Activated T-cell treated with anti-CD3 and anti-CD28 coated beads, Interleukin-2, amount 50 U/mL, for 4 hours (primary cell): Measurements from ENCODE around the gene MMP8. TPM values are rescaled to one million over a fixed set of nuclear protein-coding genes. Genes with fewer than 3 reads are reported as not detected.

ENCODE experiments used
- ATAC-seq, 2 donors: fragments of 200-7000 bp; cut with Tn5 transposase; one replicate each; pipeline ENCODE4 v1.10.0; 2021
- DNase-seq: peaks from one replicate; pipeline ENCODE4 v3.0.0-alpha.2; 2020
- H3K27me3 Mint-ChIP-seq: one replicate; pipeline ENCODE4 v1.8.0; 2021; ENCODE audit warnings: low read depth, mixed read lengths
- H3K36me3 Mint-ChIP-seq: one replicate; pipeline ENCODE4 v1.8.0; 2022; ENCODE audit warnings: mixed read lengths; ENCODE audit not compliant: insufficient read depth
- H3K4me1 Mint-ChIP-seq: one replicate; pipeline ENCODE4 v1.8.0; 2021; ENCODE audit warnings: low read depth, mixed read lengths
- H3K4me3 Mint-ChIP-seq: one replicate; pipeline ENCODE4 v1.8.0; 2021; ENCODE audit warnings: mild to moderate bottlenecking, moderate library complexity, mixed read lengths
- H3K9me3 Mint-ChIP-seq: one replicate; pipeline ENCODE4 v1.8.0; 2021; ENCODE audit warnings: mixed read lengths
- total RNA-seq, 3 donors: library from RNA; stranded (reverse); gene quantifications; one replicate each; pipeline ENCODE4 v1.2.1, GENCODE V29; 2021

MMP8 gene, protein sequence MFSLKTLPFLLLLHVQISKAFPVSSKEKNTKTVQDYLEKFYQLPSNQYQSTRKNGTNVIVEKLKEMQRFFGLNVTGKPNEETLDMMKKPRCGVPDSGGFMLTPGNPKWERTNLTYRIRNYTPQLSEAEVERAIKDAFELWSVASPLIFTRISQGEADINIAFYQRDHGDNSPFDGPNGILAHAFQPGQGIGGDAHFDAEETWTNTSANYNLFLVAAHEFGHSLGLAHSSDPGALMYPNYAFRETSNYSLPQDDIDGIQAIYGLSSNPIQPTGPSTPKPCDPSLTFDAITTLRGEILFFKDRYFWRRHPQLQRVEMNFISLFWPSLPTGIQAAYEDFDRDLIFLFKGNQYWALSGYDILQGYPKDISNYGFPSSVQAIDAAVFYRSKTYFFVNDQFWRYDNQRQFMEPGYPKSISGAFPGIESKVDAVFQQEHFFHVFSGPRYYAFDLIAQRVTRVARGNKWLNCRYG
- not detected for total RNA-seq

- Mint-ChIP-seq H3K4me1 (no peaks in the 10 kb centered on the region), H3K9me3 (peaks cover 3% of the 10 kb centered on the region), H3K27me3 (peaks cover 3% of the 10 kb centered on the region), H3K4me3 (no peak within 1 kb of the TSS), H3K36me3 (no peaks in the 10 kb centered on the region)
- ATAC-seq (no peak), DNase-seq (no peak)
Observed at GRCh38 chr11:102724904-102725500, at the start of gene MMP8. Gene MMP8, minus strand, starts transcription at chr11:102724954. Its CDS starts 99 bp downstream, at chr11:102724855.

- no peaks in the 10 kb centered on the region for H3K36me3 Mint-ChIP-seq
- no peaks in the 10 kb centered on the region for H3K4me1 Mint-ChIP-seq
- ATAC-seq (no peak), DNase-seq (no peak)
- peaks cover 3% of the 10 kb centered on the region for H3K27me3 Mint-ChIP-seq
- H3K4me3 Mint-ChIP-seq, result no peak overlapping the region
- H3K9me3 Mint-ChIP-seq, result no peaks in the 10 kb centered on the region
Observed at GRCh38 chr11:102773386-102773785, 48.6 kb upstream of the MMP8 start.

- no peaks in the 10 kb centered on the region for H3K4me1 Mint-ChIP-seq
- DNase-seq (no peak), ATAC-seq (no peak)
- no peaks in the 10 kb centered on the region for H3K36me3 Mint-ChIP-seq
- no peaks in the 10 kb centered on the region for H3K9me3 Mint-ChIP-seq
- H3K4me3 Mint-ChIP-seq, result no peak overlapping the region
- peaks cover 10% of the 10 kb centered on the region for H3K27me3 Mint-ChIP-seq
Observed at GRCh38 chr11:102771351-102771750, 46.6 kb upstream of the MMP8 start.

GRCh38 chr11:102770191-102770590 lies 45.4 kb upstream of the MMP8 start:
- H3K4me1 Mint-ChIP-seq, result no peaks in the 10 kb centered on the region
- no peaks in the 10 kb centered on the region for H3K9me3 Mint-ChIP-seq
- no peaks in the 10 kb centered on the region for H3K36me3 Mint-ChIP-seq
- H3K4me3 Mint-ChIP-seq, result no peak overlapping the region
- DNase-seq (no peak), ATAC-seq (no peak)
- peaks cover 10% of the 10 kb centered on the region for H3K27me3 Mint-ChIP-seq

DNA sequence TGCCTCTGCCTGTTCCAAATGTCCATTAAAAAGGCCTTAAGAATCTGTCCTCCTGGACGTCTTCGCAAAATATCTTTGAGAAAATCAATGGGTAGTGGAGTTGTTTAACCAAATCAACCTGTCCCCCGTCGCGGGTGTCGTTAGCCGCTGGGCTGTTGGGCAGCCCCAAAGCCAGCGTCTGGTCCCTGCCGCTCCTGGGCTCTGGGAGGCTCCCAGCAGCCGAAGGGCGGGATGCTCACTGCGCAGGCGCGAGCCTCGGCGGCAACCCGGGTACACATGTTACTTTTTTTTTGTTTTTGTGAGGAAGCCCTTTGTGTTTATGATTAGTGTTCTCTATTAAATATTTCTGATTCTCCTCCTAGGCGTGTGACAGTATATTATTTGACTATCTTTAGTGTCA lies 43.0 kb upstream of the MMP8 start:
- H3K4me1 Mint-ChIP-seq, result no peaks in the 10 kb centered on the region
- H3K27me3 Mint-ChIP-seq, result peaks cover 12% of the 10 kb centered on the region
- H3K4me3 Mint-ChIP-seq, result no peak overlapping the region
- ATAC-seq (no peak), DNase-seq (no peak)
- H3K36me3 Mint-ChIP-seq, result no peaks in the 10 kb centered on the region
- no peaks in the 10 kb centered on the region for H3K9me3 Mint-ChIP-seq

DNA sequence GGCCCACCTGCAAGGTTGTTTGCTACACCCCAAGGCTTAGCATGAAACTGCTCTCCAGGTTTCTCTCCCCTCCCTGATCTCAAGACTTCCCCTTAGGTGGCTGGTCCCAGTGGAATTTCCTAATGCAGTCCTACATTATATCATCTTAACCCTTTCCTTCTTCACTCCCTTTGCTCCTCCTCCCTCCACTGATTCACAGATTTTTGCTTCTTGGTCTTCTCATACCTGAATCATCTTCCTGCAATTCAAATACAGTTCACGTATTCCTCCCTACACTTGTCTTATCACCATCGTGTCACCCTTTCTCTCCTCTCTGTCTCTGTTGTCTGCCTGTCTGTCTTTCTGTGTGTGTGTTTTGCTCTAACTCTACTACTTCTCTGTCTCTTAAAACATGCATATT lies 38.7 kb upstream of the MMP8 start:
- H3K36me3 Mint-ChIP-seq, result no peaks in the 10 kb centered on the region
- DNase-seq (no peak), ATAC-seq (no peak)
- peaks cover 12% of the 10 kb centered on the region for H3K27me3 Mint-ChIP-seq
- H3K9me3 Mint-ChIP-seq, result no peaks in the 10 kb centered on the region
- no peak overlapping the region for H3K4me3 Mint-ChIP-seq
- H3K4me1 Mint-ChIP-seq, result no peaks in the 10 kb centered on the region

GRCh38 chr11:102762361-102762767 lies 37.6 kb upstream of the MMP8 start:
- ATAC-seq (no peak), DNase-seq (no peak)
- no peaks in the 10 kb centered on the region for H3K36me3 Mint-ChIP-seq
- H3K4me3 Mint-ChIP-seq, result no peak overlapping the region
- H3K9me3 Mint-ChIP-seq, result no peaks in the 10 kb centered on the region
- H3K4me1 Mint-ChIP-seq, result no peaks in the 10 kb centered on the region
- H3K27me3 Mint-ChIP-seq, result peaks cover 6% of the 10 kb centered on the region

GRCh38 chr11:102761646-102762238 lies 37.0 kb upstream of the MMP8 start:
- H3K4me1 Mint-ChIP-seq, result no peaks in the 10 kb centered on the region
- ATAC-seq, result no peak
- H3K36me3 Mint-ChIP-seq, result no peaks in the 10 kb centered on the region

DNA sequence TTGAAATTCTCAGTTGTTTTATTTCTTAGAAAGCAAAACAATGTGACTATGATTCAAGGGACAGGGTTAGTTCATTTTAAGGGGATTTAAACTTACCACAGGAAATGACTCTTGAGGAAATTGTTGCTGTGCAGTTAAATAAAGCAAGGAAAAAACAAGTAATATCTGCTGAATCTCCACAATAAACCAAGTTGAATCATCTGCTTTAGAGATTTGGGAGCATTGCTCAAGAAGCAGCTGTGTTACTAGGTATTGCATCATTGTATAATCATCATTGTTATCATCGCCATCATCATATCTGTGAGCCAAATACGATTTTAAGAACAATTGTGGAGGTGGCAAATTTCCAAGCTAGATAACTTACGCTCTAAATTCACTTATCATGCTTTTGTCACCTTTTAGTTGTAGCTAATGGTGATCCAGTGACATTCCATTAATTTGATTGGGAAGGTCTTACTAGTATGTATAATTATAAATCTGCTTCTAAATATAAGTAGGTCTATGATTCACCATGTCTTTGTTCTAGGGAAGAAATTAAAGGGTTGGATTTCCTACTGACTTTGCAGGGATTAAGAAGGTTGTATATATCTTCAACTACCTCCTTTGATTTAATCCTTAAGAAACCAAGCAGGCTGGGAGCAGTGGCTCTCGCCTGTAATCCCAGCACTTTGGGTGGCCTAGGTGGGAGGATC lies 35.7 kb upstream of the MMP8 start:
- H3K4me3 Mint-ChIP-seq, result no peak overlapping the region
- H3K27me3 Mint-ChIP-seq, result peaks cover 17% of the 10 kb centered on the region
- DNase-seq (no peak), ATAC-seq (peak in 1 of 2 donors; percentile 10)
- H3K36me3 Mint-ChIP-seq, result no peaks in the 10 kb centered on the region
- no peaks in the 10 kb centered on the region for H3K4me1 Mint-ChIP-seq
- H3K9me3 Mint-ChIP-seq, result no peaks in the 10 kb centered on the region

More at GRCh38 chr11:102761646-102762238, 37.0 kb upstream of the MMP8 start:
- H3K9me3 Mint-ChIP-seq, result no peaks in the 10 kb centered on the region
- no peak overlapping the region for H3K4me3 Mint-ChIP-seq
- peaks cover 10% of the 10 kb centered on the region for H3K27me3 Mint-ChIP-seq
- DNase-seq, result no peak

- no peaks in the 10 kb centered on the region for H3K4me1 Mint-ChIP-seq
- ATAC-seq (no peak), DNase-seq (no peak)
- no peaks in the 10 kb centered on the region for H3K36me3 Mint-ChIP-seq
- H3K27me3 Mint-ChIP-seq, result peaks cover 19% of the 10 kb centered on the region
- H3K4me3 Mint-ChIP-seq, result no peak overlapping the region
- H3K9me3 Mint-ChIP-seq, result no peaks in the 10 kb centered on the region
Observed at GRCh38 chr11:102757823-102758549, 33.2 kb upstream of the MMP8 start.

DNA sequence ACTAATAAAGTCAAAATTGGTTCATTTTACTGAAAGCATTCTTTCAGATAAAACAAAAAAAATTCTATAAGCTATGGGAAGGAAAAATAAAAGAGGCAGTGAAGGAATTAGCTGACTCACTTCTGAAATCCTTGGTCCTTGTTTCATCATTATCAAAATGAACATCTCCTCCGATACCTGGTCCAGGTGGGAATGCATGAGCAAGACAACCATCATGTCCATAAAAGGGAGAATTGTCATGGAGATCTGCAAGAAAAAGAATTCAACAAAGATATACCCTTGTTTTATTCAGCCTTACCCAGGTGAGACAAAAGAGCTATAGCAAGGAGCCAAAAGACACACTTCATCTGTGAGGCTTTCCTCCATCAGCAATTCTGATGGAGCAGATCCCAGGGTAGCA lies 28.5 kb upstream of the MMP8 start:
- H3K9me3 Mint-ChIP-seq, result no peaks in the 10 kb centered on the region

GRCh38 chr11:102751673-102752072 lies 26.9 kb upstream of the MMP8 start:
- Mint-ChIP-seq H3K4me3 (no peak overlapping the region), H3K27me3 (peaks cover 21% of the 10 kb centered on the region), H3K9me3 (peaks cover 7% of the 10 kb centered on the region), H3K4me1 (no peaks in the 10 kb centered on the region), H3K36me3 (no peaks in the 10 kb centered on the region)
- ATAC-seq (no peak), DNase-seq (no peak)

More for the DNA sequence above, 28.5 kb upstream of the MMP8 start:
- DNase-seq (no peak), ATAC-seq (no peak)
- H3K4me3 Mint-ChIP-seq, result no peak overlapping the region
- no peaks in the 10 kb centered on the region for H3K36me3 Mint-ChIP-seq
- peaks cover 24% of the 10 kb centered on the region for H3K27me3 Mint-ChIP-seq
- no peaks in the 10 kb centered on the region for H3K4me1 Mint-ChIP-seq

- no peak for ATAC-seq
- Mint-ChIP-seq H3K36me3 (no peaks in the 10 kb centered on the region), H3K9me3 (peaks cover 7% of the 10 kb centered on the region), H3K4me3 (no peak overlapping the region), H3K27me3 (peaks cover 15% of the 10 kb centered on the region), H3K4me1 (no peaks in the 10 kb centered on the region)
- DNase-seq, result no peak
Observed at GRCh38 chr11:102749101-102749722, 24.5 kb upstream of the MMP8 start.
